ENCODE measurements around the gene MAFG.

Gene MAFG

GRCh38 chr17:81927653-81928543 is at the start of gene MAFG:
Gene MAFG (minus strand): TSS chr17:81927735. CDS start chr17:81923185, 4,550 bp downstream.
- DNase-seq (ENCODE audit: low spot score): peak; percentile 93

- DNase-seq (ENCODE audit: low spot score): no peak
These were observed 49.0 kb upstream of the MAFG start for GRCh38 chr17:81976332-81977210.

GRCh38 chr17:81973432-81973831 is 45.9 kb upstream of the MAFG start:
- DNase-seq (ENCODE audit: low spot score): no peak

GRCh38 chr17:81968850-81969812 is 41.6 kb upstream of the MAFG start:
- DNase-seq (ENCODE audit: low spot score): no peak

- no peak for DNase-seq (ENCODE audit: low spot score)
These were observed 40.8 kb upstream of the MAFG start for GRCh38 chr17:81968396-81968745.

- peak; percentile 87 for DNase-seq (ENCODE audit: low spot score)
These were observed 40.2 kb upstream of the MAFG start for GRCh38 chr17:81967533-81968395.

- DNase-seq (ENCODE audit: low spot score): no peak
These were observed 39.7 kb upstream of the MAFG start for GRCh38 chr17:81967244-81967532.

GRCh38 chr17:81966343-81967243 is 39.1 kb upstream of the MAFG start:
- DNase-seq (ENCODE audit: low spot score): peak; percentile 48

- no peak for DNase-seq (ENCODE audit: low spot score)
These were observed 36.7 kb upstream of the MAFG start for GRCh38 chr17:81964081-81964849.

GRCh38 chr17:81962499-81963441 is 35.2 kb upstream of the MAFG start:
- no peak for DNase-seq (ENCODE audit: low spot score)

GRCh38 chr17:81961521-81962498 is 34.3 kb upstream of the MAFG start:
- no peak for DNase-seq (ENCODE audit: low spot score)

- no peak for DNase-seq (ENCODE audit: low spot score)
These were observed 33.6 kb upstream of the MAFG start, which contains the start of gene NOTUM for GRCh38 chr17:81961087-81961511. Gene NOTUM (minus strand): TSS chr17:81961187. CDS start chr17:81960909, 278 bp downstream.

GRCh38 chr17:81960130-81960958 is 32.8 kb upstream of the MAFG start:
- no peak for DNase-seq (ENCODE audit: low spot score)

- DNase-seq (ENCODE audit: low spot score): no peak
These were observed 32.0 kb upstream of the MAFG start for GRCh38 chr17:81959362-81960129.
